Measurements from ENCODE around the gene CDK8.
"Not testable (repeated sequence)": the region's sequence is repeated elsewhere in the genome, so short reads cannot be mapped to it uniquely, and the experiment has no call there.

Gene CDK8

DNA sequence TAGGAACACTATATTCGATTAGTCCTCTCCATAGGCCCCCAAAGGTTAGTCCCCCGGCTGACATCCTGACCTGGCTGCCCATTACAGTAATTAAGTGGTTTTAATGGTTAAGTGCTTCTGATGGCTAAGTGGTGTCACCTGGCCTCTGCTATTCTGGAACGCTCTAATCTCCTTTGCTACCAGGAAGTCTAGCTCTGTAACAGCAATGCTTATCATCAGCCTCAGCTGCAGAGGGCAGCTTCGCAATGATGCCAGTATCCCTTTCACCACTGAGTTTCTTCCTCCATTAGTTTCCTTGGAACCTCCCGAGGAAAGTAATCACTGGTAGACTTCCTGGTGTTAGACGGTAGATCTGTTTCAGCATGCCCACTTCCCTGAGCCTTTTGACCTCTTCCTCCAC is 23.2 kb upstream of the CDK8 start:
- Mint-ChIP-seq H3K27me3 (peaks cover 5% of the 10 kb centered on the region), H3K27ac (no peak overlapping the region), H3K4me1 (ENCODE audit: low read depth) (no peaks in the 10 kb centered on the region), H3K36me3 (no peaks in the 10 kb centered on the region), H3K4me3 (no peak overlapping the region), H3K9me3 (ENCODE audit: low read depth) (no peaks in the 10 kb centered on the region)

DNA sequence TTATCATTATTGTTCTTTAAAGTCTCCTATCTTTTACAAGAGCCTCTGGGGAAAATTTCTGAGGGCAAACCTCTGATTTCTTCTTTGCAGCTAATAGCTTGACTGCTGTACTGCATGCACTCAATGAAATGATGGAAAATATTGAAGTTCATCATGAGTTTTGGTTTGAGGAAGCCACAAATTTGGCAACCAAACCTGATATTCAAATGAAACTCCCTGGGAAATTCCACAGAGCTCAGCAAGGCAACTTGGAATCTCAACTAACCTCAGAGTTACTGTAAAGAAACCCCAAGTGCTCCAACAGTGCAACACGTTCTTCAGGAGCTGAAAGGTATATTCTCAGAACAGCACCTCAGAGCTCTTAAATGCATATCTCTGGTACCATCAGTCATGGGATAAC is 17.6 kb upstream of the CDK8 start:
- Mint-ChIP-seq H3K36me3 (no peaks in the 10 kb centered on the region), H3K4me1 (ENCODE audit: low read depth) (no peaks in the 10 kb centered on the region), H3K27me3 (peaks cover 8% of the 10 kb centered on the region), H3K9me3 (ENCODE audit: low read depth) (no peaks in the 10 kb centered on the region), H3K4me3 (no peak overlapping the region), H3K27ac (no peak overlapping the region)

DNA sequence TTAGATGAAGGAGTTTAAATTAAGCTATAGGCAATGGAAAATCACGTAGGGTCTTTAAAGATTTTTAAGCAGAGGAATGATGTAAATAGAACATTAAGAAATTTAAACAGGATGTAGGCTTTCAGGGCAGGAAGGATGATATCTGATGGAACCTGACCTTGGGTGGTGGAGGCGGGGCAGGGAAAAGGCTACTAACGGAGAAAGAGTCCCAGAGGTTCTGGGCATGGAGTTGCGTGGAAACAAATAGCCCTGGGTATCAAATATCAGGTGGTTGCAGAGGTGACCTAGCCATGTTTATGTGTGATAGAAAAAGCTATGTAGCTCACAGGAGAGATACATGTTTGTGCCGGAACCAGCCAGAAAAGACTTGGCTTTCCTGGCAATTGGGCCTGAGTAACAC is 7.8 kb upstream of the CDK8 start:
- H3K36me3 Mint-ChIP-seq, result peaks cover 4% of the 10 kb centered on the region
- no peaks in the 10 kb centered on the region for H3K4me1 Mint-ChIP-seq (ENCODE audit: low read depth)
- peaks cover 3% of the 10 kb centered on the region for H3K9me3 Mint-ChIP-seq (ENCODE audit: low read depth)
- H3K4me3 Mint-ChIP-seq, result no peak overlapping the region
- H3K27me3 Mint-ChIP-seq, result peaks cover 4% of the 10 kb centered on the region
- H3K27ac Mint-ChIP-seq, result no peak overlapping the region

DNA sequence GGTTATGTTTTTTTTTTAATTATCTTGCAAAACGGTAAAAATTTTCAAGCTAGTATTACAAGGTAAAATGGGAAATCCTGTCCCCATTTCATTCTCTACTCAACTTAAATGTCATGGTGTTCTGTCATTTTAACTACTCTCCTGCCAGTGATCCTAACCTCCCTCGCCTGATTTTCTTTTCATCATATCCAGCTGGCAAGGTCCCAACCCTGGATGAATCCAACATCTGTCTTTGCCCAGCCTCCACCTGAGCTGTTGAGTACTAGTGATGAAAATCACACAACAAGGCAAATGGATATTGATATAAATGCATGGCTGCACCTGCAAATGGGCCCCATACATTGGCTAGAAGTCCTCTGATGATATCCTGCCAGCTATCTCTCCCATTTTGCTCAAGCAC is 6.9 kb upstream of the CDK8 start:
- Mint-ChIP-seq H3K4me3 (no peak overlapping the region), H3K27ac (no peak overlapping the region), H3K36me3 (peaks cover 3% of the 10 kb centered on the region), H3K4me1 (ENCODE audit: low read depth) (no peaks in the 10 kb centered on the region), H3K27me3 (peaks cover 2% of the 10 kb centered on the region), H3K9me3 (ENCODE audit: low read depth) (peaks cover 3% of the 10 kb centered on the region)

DNA sequence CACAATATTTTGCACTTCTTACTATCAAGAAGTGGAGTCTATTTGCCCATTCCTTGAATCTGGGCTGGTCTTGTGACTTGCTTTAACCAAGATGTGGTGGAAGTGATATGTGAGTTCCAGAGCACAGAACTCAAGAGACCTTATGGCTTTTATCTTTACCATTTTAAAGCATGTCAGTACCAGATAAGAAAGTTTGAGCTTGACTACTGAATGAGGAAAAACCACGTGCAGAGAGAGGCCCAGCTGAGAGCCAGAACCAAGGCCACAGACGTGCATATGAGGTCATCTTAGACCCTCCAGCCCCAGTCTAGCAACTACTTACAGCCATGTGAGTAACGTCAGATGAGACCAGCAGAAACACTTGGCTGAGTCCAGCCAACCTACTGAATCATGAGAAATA is 6.3 kb upstream of the CDK8 start:
- no peaks in the 10 kb centered on the region for H3K27me3 Mint-ChIP-seq

GRCh38 chr13:26249551-26249950 is 4.4 kb upstream of the CDK8 start:
- Mint-ChIP-seq H3K4me3 (no peak overlapping the region), H3K36me3 (no peaks in the 10 kb centered on the region), H3K4me1 (ENCODE audit: low read depth) (peaks cover 2% of the 10 kb centered on the region), H3K27me3 (no peaks in the 10 kb centered on the region), H3K9me3 (ENCODE audit: low read depth) (no peaks in the 10 kb centered on the region), H3K27ac (no peak overlapping the region)

More for the DNA sequence above, 6.3 kb upstream of the CDK8 start:
- H3K36me3 Mint-ChIP-seq, result no peaks in the 10 kb centered on the region
- no peaks in the 10 kb centered on the region for H3K9me3 Mint-ChIP-seq (ENCODE audit: low read depth)
- no peak overlapping the region for H3K4me3 Mint-ChIP-seq
- H3K27ac Mint-ChIP-seq, result no peak overlapping the region
- H3K4me1 Mint-ChIP-seq (ENCODE audit: low read depth), result no peaks in the 10 kb centered on the region

DNA sequence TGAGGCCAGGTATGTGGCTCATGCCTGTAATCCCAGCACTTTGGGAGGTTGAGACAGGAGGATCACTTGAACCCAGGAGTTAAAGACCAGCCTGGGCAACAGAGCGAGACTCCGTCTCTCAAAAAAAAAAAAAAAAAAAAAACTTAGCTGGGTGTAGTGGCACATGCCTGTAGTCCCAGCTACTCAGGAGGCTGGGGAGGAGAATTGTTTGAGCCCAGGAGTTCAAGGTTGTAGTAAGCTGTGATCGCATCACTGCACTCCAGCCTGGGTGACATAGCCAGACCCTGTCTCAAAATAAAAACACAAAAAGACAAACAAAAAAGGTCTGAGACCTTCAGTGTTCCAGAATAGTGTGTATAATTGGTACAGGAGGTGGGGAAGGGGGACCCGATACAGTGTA is 1.9 kb upstream of the CDK8 start:
- not testable (repeated sequence) for H3K36me3 Mint-ChIP-seq; H3K9me3 Mint-ChIP-seq (ENCODE audit: low read depth); H3K27ac Mint-ChIP-seq; H3K4me3 Mint-ChIP-seq; H3K27me3 Mint-ChIP-seq
- peaks cover 25% of the 10 kb centered on the region for H3K4me1 Mint-ChIP-seq (ENCODE audit: low read depth)

- peak overlapping the region; percentile 94 for H3K4me3 Mint-ChIP-seq
- peaks cover 35% of the 10 kb centered on the region for H3K4me1 Mint-ChIP-seq (ENCODE audit: low read depth)
- H3K27me3 Mint-ChIP-seq, result no peaks in the 10 kb centered on the region
- no peaks in the 10 kb centered on the region for H3K9me3 Mint-ChIP-seq (ENCODE audit: low read depth)
- H3K36me3 Mint-ChIP-seq, result no peaks in the 10 kb centered on the region
- H3K27ac Mint-ChIP-seq, result peak overlapping the region; percentile 94
Observed at GRCh38 chr13:26253262-26253786, 605 bp upstream of the CDK8 start.

DNA sequence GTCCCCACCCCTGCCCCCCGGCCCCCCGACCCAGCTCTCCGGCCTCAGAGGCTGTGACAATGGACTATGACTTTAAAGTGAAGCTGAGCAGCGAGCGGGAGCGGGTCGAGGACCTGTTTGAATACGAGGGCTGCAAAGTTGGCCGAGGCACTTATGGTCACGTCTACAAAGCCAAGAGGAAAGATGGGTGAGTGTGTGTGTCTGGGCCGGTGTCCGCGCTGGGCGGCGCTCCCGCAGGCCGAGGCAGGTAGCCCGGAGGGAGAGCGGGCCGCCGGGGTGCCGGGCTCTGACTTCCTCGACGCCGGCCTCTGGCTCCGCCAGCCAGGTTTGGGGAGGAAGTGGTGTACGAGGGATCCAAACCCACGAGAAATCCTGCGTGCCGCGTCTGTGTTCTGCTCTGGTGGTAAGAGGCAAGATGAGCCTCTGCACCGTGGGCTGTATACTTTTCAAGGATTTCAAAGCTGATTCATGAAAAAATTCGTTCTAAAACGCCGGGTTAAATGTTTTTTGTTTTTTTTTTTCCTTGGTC is 718 bp downstream of the CDK8 start:
- Mint-ChIP-seq H3K4me1 (ENCODE audit: low read depth) (peaks cover 42% of the 10 kb centered on the region), H3K27me3 (no peaks in the 10 kb centered on the region), H3K27ac (peak overlapping the region; percentile 47), H3K36me3 (no peaks in the 10 kb centered on the region), H3K4me3 (peak overlapping the region; percentile 95), H3K9me3 (ENCODE audit: low read depth) (no peaks in the 10 kb centered on the region)

DNA sequence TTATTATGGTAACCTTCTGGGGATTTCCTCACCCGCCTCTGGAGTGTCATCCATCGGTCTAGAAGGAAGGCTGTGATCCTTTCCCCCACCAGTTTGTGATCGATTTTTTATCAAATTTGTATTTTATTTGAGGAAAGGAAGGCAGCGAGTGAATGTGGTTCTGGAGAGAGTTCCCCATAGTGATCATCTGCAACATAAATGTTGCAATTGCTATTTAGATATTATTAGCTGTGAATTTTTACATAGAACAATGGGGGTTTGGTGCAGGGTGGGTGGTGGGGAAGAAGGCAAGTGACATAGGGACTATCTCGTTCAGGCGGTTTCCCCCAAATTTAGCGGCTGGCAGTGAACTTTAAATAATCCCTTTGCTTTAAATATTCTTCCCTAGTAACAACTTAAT is 1.2 kb downstream of the CDK8 start:
- H3K27ac Mint-ChIP-seq, result peak overlapping the region; percentile 47
- H3K4me1 Mint-ChIP-seq (ENCODE audit: low read depth), result peaks cover 46% of the 10 kb centered on the region
- H3K9me3 Mint-ChIP-seq (ENCODE audit: low read depth), result no peaks in the 10 kb centered on the region

DNA sequence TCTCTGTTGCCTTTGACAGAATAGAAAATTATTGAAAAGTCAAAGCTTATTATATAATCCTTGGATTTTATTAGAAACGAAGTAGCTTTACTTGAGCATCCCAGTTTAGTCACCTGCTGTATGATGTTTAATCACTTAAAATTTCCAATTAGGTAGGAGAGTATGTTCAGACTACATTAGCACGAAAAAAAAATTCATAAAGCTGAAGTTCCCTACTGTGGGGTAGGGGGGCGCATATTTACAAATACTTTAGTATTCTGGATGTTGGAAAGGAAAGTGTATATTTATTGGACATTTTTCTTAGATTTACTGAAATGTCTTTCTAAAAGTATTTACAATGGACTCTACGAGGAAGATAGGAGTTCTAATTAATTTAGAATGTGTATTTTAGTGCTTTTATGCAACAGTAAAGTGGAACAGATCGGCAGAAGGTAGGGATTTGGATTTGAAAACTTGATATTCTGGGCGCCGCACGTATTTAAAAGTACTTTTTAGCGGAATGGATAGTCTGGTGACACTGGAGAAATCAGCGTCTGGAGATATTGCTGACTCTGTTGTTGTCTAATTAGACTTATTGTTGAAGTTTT is 1.9 kb downstream of the CDK8 start:
- H3K9me3 Mint-ChIP-seq (ENCODE audit: low read depth), result no peaks in the 10 kb centered on the region
- peaks cover 51% of the 10 kb centered on the region for H3K4me1 Mint-ChIP-seq (ENCODE audit: low read depth)
- H3K27ac Mint-ChIP-seq, result no peak overlapping the region
- H3K27me3 Mint-ChIP-seq, result no peaks in the 10 kb centered on the region
- peak overlapping the region; percentile 95 for H3K4me3 Mint-ChIP-seq
- no peaks in the 10 kb centered on the region for H3K36me3 Mint-ChIP-seq

More for the DNA sequence above, 1.2 kb downstream of the CDK8 start:
- no peaks in the 10 kb centered on the region for H3K36me3 Mint-ChIP-seq
- no peaks in the 10 kb centered on the region for H3K27me3 Mint-ChIP-seq
- peak overlapping the region; percentile 95 for H3K4me3 Mint-ChIP-seq

GRCh38 chr13:26257049-26257448 is 3.1 kb downstream of the CDK8 start:
- Mint-ChIP-seq H3K36me3 (no peaks in the 10 kb centered on the region), H3K27ac (no peak overlapping the region), H3K9me3 (ENCODE audit: low read depth) (no peaks in the 10 kb centered on the region), H3K4me3 (peak overlapping the region; percentile 1), H3K4me1 (ENCODE audit: low read depth) (peaks cover 62% of the 10 kb centered on the region), H3K27me3 (no peaks in the 10 kb centered on the region)

DNA sequence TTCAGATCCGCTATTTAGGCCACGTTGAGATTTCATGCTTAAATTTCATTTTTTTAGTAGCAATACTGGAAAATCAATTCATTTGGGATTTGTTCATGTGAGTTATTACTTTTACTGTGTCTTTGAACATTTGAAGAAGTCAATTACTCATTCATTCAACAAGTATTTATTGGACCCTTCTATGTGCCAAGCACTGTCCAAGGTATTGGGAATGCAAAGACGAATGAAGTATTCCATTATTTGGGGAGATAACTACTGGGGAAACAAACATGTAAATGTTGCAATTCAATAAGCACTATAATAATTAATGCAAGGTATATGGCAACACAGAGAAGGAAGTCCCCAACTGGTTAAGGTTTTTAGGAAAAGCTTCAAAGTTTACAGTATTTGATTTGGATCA is 5.7 kb downstream of the CDK8 start:
- peaks cover 64% of the 10 kb centered on the region for H3K4me1 Mint-ChIP-seq (ENCODE audit: low read depth)
- H3K27me3 Mint-ChIP-seq, result no peaks in the 10 kb centered on the region
- H3K36me3 Mint-ChIP-seq, result peaks cover 7% of the 10 kb centered on the region
- H3K9me3 Mint-ChIP-seq (ENCODE audit: low read depth), result peaks cover 1% of the 10 kb centered on the region
- H3K27ac Mint-ChIP-seq, result no peak overlapping the region
- H3K4me3 Mint-ChIP-seq, result no peak overlapping the region

- H3K27me3 Mint-ChIP-seq, result no peaks in the 10 kb centered on the region
- peaks cover 62% of the 10 kb centered on the region for H3K4me1 Mint-ChIP-seq (ENCODE audit: low read depth)
- H3K4me3 Mint-ChIP-seq, result no peak overlapping the region
- peaks cover 9% of the 10 kb centered on the region for H3K36me3 Mint-ChIP-seq
- no peak overlapping the region for H3K27ac Mint-ChIP-seq
- peaks cover 3% of the 10 kb centered on the region for H3K9me3 Mint-ChIP-seq (ENCODE audit: low read depth)
Observed at GRCh38 chr13:26262156-26262555, 8.2 kb downstream of the CDK8 start.

- Mint-ChIP-seq H3K4me3 (no peak overlapping the region), H3K4me1 (ENCODE audit: low read depth) (peaks cover 55% of the 10 kb centered on the region), H3K27ac (no peak overlapping the region), H3K27me3 (no peaks in the 10 kb centered on the region), H3K36me3 (peaks cover 11% of the 10 kb centered on the region), H3K9me3 (ENCODE audit: low read depth) (peaks cover 3% of the 10 kb centered on the region)
Observed at GRCh38 chr13:26266311-26266710, 12.4 kb downstream of the CDK8 start.

GRCh38 chr13:26270707-26271106 is 16.8 kb downstream of the CDK8 start:
- peaks cover 2% of the 10 kb centered on the region for H3K36me3 Mint-ChIP-seq
- no peaks in the 10 kb centered on the region for H3K9me3 Mint-ChIP-seq (ENCODE audit: low read depth)
- no peak overlapping the region for H3K4me3 Mint-ChIP-seq
- H3K27me3 Mint-ChIP-seq, result no peaks in the 10 kb centered on the region
- peaks cover 49% of the 10 kb centered on the region for H3K4me1 Mint-ChIP-seq (ENCODE audit: low read depth)
- no peak overlapping the region for H3K27ac Mint-ChIP-seq
